Astrocyte of the hippocampus (primary cell): Measurements from ENCODE around the gene CRY2.

ENCODE experiments used
- DNase-seq: peaks from one replicate; pipeline ENCODE4 v3.0.0; 2011; ENCODE audit warnings: low read depth, low spot score

The CRY2 gene

GRCh38 chr11:45918331-45918941 lies 71.2 kb downstream of the CRY2 start:
- peak; percentile 87 for DNase-seq

- no peak for DNase-seq
These were observed 71.8 kb downstream of the CRY2 start for GRCh38 chr11:45918962-45919675.

GRCh38 chr11:45919806-45920530 lies 72.7 kb downstream of the CRY2 start:
- no peak for DNase-seq

DNA sequence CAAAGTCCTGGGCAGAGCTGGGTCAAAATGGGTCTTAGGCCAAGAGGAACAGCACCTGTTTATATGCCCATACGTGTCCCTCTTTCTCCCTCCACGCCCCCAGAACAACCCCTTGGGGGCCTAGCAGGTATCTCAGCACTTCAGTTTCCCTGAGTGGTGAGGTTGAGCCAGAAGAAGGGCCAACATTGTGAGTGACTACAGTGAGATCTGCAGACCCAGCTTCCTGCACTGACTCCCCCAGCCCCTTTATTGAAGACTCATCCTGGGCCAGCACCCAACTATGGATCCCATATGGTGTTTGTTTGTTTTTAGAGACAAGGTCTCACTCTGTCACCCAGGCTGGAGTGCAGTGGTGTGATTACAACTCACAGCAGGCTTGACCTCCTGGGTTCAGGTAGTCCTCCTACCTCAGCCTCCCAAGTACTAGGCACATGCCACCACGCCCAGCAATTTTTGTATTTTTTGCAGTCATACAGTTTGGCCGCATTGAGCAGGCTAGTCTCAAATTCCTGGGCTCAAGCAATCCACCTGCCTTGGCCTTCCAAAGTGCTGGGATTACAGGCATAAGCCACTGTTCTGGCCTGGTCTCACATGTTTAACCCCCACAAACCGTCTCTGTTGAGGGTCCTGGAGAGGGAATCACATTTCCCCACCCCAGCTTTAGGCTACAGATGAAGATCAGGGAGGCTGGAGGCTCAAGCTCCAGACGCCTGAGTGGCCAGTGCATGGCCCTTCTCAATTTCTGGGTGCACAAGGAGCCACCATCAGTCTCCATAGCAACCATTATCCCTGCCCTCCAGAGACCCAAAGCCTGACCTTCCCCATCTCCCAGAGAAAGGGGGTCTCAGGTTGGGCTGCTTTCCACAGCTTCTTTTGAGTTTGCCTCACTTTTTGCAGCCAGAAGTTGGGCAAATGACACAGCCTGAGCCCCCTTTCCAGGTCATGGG lies 73.5 kb downstream of the CRY2 start:
- DNase-seq, result no peak

- no peak for DNase-seq
These were observed 74.5 kb downstream of the CRY2 start for GRCh38 chr11:45921561-45922424.

- no peak for DNase-seq
These were observed 75.3 kb downstream of the CRY2 start, which contains the start of gene LARGE2 for GRCh38 chr11:45922425-45923082. Gene LARGE2 (plus strand): TSS chr11:45922656. CDS start chr11:45922883, 227 bp downstream.

GRCh38 chr11:45924036-45924915 lies 77.0 kb downstream of the CRY2 start:
- no peak for DNase-seq

DNA sequence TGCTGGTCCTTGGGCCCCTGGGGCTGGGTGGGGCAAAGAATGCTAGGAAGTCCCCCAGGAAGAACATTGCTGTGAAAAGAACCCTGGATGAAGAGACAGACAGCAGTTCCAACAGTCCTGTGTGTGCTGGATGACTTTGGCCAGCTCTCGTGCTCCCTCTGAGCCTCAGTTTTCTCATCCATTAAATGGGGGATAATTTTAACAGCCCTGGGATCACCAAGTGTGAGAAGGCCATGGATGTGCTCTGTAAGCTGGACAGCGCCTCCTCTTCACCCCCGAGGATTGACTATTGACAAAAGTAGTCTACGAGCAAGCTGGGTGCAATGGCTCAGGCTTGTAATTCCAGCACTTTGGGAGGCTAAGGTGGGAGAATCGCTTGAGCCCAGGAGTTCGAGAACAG lies 77.7 kb downstream of the CRY2 start:
- DNase-seq, result no peak

- DNase-seq, result no peak
These were observed 78.3 kb downstream of the CRY2 start for GRCh38 chr11:45925550-45925949.

- DNase-seq, result no peak
These were observed 78.7 kb downstream of the CRY2 start for GRCh38 chr11:45926001-45926401.

DNA sequence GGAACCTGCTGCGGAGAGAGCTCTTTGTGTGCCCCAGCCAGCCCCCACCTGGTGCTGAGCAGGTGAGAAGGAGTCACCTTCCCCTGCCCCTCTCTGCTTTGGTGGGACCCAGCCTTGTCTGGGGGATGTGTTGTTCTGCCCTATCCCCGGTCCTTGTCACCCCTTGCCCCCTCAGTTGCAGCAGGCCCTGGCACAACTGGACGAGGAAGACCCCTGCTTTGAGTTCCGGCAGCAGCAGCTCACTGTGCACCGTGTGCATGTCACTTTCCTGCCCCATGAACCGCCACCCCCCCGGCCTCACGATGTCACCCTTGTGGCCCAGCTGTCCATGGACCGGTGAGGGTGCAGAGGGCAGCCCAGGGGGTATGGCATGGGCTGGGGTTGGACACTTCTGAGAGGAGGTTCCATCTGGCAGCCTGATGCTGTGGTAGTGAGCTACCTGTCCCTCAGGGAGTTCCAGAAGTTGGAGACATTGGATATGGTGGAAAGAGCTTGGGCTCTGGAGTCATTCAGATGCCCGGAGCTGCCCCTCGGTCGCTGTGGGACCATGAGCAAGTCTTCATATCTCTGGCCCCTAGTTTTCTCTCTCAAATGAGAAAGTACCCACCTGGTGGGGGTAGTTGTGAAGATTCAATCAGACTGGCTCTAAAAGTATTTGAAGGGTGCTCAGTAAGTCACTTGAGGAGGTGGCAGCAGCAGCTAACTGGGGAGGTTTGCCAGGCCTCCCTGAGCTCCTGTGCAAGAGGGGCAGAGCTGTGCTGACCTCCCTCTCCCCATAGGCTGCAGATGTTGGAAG lies 79.5 kb downstream of the CRY2 start:
- DNase-seq, result no peak

DNA sequence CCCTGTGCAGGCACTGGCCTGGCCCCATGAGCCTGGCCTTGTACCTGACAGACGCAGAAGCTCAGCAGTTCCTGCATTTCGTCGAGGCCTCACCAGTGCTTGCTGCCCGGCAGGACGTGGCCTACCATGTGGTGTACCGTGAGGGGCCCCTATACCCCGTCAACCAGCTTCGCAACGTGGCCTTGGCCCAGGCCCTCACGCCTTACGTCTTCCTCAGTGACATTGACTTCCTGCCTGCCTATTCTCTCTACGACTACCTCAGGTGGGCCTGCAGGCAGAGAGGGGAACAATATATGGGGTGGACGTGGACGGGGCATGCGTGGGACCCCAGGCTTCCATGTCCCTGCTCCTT lies 80.0 kb downstream of the CRY2 start:
- DNase-seq, result no peak

- DNase-seq, result no peak
These were observed 80.6 kb downstream of the CRY2 start for GRCh38 chr11:45927684-45928413.

- DNase-seq, result no peak
These were observed 81.4 kb downstream of the CRY2 start for GRCh38 chr11:45928535-45929215.

GRCh38 chr11:45929486-45930030 lies 82.3 kb downstream of the CRY2 start:
- DNase-seq, result no peak

GRCh38 chr11:45930031-45930794 lies 82.9 kb downstream of the CRY2 start:
- no peak for DNase-seq
